Measurements from ENCODE around the gene ADA.

ADA gene

GRCh38 chr20:44624152-44624551 is 27.3 kb downstream of the ADA start:
- DNase-seq (ENCODE audit: low read depth in 3 of 3): no peak

- no peak for DNase-seq (ENCODE audit: low read depth in 3 of 3)
Measured at GRCh38 chr20:44622501-44623270, 28.8 kb downstream of the ADA start.

GRCh38 chr20:44621939-44622338 is 29.6 kb downstream of the ADA start:
- no peak for DNase-seq (ENCODE audit: low read depth in 3 of 3)

- DNase-seq (ENCODE audit: low read depth in 3 of 3): no peak
Measured at GRCh38 chr20:44621325-44621724, 30.2 kb downstream of the ADA start.

GRCh38 chr20:44620030-44620429 is 31.5 kb downstream of the ADA start:
- DNase-seq (ENCODE audit: low read depth in 3 of 3): no peak

- DNase-seq (ENCODE audit: low read depth in 3 of 3): no peak
Measured at GRCh38 chr20:44619294-44619693, 32.2 kb downstream of the ADA start.

GRCh38 chr20:44618318-44618731 is 33.2 kb downstream of the ADA start:
- DNase-seq (ENCODE audit: low read depth in 3 of 3): peak in 2 of 3 experiments; percentile 9 to 11

- no peak for DNase-seq (ENCODE audit: low read depth in 3 of 3)
Measured at GRCh38 chr20:44616604-44616964, 34.9 kb downstream of the ADA start.

GRCh38 chr20:44615876-44616603 is 35.5 kb downstream of the ADA start:
- DNase-seq (ENCODE audit: low read depth in 3 of 3): no peak

- no peak for DNase-seq (ENCODE audit: low read depth in 3 of 3)
Measured at GRCh38 chr20:44615169-44615791, 36.2 kb downstream of the ADA start.

- DNase-seq (ENCODE audit: low read depth in 3 of 3): no peak
Measured at GRCh38 chr20:44614525-44614924, 37.0 kb downstream of the ADA start.

GRCh38 chr20:44613575-44613974 is 37.9 kb downstream of the ADA start:
- DNase-seq (ENCODE audit: low read depth in 3 of 3): no peak

GRCh38 chr20:44610313-44610962 is 41.1 kb downstream of the ADA start:
- DNase-seq (ENCODE audit: low read depth in 3 of 3): no peak

- peak; percentile 69 to 77 (median 74) for DNase-seq (ENCODE audit: low read depth in 3 of 3)
Measured at GRCh38 chr20:44609516-44610312, 41.8 kb downstream of the ADA start.

GRCh38 chr20:44609006-44609515 is 42.4 kb downstream of the ADA start:
- no peak for DNase-seq (ENCODE audit: low read depth in 3 of 3)

GRCh38 chr20:44606725-44607441 is 44.6 kb downstream of the ADA start:
- DNase-seq (ENCODE audit: low read depth in 3 of 3): no peak

GRCh38 chr20:44603327-44603726 is 48.2 kb downstream of the ADA start:
- no peak for DNase-seq (ENCODE audit: low read depth in 3 of 3)

- no peak for DNase-seq (ENCODE audit: low read depth in 3 of 3)
Measured at GRCh38 chr20:44601801-44602204, 49.7 kb downstream of the ADA start.

GRCh38 chr20:44601236-44601671 is 50.2 kb downstream of the ADA start:
- DNase-seq (ENCODE audit: low read depth in 3 of 3): no peak

- DNase-seq (ENCODE audit: low read depth in 3 of 3): no peak
Measured at GRCh38 chr20:44600758-44601201, 50.7 kb downstream of the ADA start.

All from stimulated activated CD4-positive, alpha-beta T cell treated with anti-CD3 and anti-CD28 coated beads, TNF-alpha, amount 100 ng/mL, for 4 hours (primary cell).